Left kidney (tissue), 2 donors: ENCODE measurements around the gene REL. TPM values are rescaled to one million over a fixed set of nuclear protein-coding genes. Genes with fewer than 3 reads are reported as not detected.

Experiments
- DNase-seq: peaks from one replicate; pipeline ENCODE4 v3.0.0-alpha.2; 2013
- polyA plus RNA-seq: library from polyadenylated mRNA; unstranded; fragments of 120-200 nt; gene quantifications from one replicate; pipeline ENCODE4 v1.2.1, GENCODE V29; 2013; ENCODE audit not compliant: insufficient read length

The REL gene
- polyA plus RNA-seq, 1 donor, result 10.4 TPM

- DNase-seq, result no peak
These were observed 83.5 kb downstream of the REL start for GRCh38 chr2:60964651-60965498.

DNA sequence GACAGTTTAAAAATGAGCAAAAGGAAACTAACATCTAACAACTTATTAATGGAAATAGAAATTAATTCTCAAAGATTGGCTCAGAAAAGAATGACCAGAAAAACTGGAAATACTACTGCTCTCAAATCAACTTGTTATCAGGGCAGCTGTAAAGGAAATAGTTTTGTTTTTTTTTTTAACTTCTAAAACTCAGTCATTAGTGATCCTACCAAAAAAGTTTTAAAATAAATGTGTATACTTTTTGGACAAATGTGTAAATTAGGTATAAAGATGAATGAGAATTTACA, 84.1 kb downstream of the REL start:
- no peak for DNase-seq

GRCh38 chr2:60966507-60967405, 85.4 kb downstream of the REL start:
- no peak for DNase-seq

- DNase-seq, result no peak
These were observed 91.7 kb downstream of the REL start for GRCh38 chr2:60972889-60973656.

DNA sequence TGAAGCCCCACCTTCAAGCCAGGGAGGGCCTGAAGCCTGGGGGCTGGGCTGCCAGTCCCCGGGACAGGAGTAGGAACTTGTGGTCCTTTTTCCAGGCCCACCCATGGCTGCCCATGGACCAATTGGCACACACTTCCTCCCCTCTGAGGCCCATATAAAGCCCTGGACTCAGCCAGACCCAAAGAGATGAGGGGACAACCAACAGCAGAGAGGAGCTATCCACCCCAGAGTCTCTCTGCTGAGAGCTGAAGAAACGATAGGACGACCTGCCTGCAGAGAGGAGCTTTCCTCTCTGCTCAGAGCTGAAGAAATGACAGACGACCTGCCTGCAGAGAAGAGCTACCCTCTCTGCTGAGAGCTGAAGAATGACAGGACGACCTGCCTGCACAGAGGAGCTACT, 92.3 kb downstream of the REL start:
- DNase-seq, result no peak

DNA sequence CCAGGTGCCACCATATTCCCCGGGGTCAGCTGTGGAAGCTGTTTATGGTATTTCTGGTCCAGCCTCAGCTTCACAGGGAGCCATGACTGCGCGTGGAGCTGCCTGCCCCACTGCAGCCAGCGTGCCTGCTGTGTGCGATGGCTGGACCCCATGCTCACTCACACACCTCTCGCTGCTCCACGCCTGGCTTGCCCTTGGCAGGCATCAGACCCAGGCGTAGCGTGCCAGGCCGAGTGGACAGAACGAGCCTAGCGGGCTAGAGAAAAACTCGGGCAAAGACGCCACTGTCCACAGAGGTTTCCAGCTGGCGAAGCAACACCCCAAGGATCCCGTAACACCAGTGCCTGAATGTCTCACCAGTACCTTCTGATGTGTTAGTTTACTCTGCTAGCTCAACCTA, 93.3 kb downstream of the REL start:
- no peak for DNase-seq

Other genes starting within 250 kb of the REL start
- 26.9 TPM for gene PAPOLG, start 125.3 kb upstream of the REL start, polyA plus RNA-seq
- gene PEX13, start 136.1 kb downstream of the REL start, polyA plus RNA-seq, result 30.1 TPM
- gene PUS10, start 136.7 kb downstream of the REL start, polyA plus RNA-seq, result 12.8 TPM
- 29.2 TPM for gene SANBR, start 184.3 kb downstream of the REL start, polyA plus RNA-seq